ENCODE data around the gene DDO. TPM values are rescaled to one million over a fixed set of nuclear protein-coding genes. Genes with fewer than 3 reads are reported as not detected.

The DDO gene
- total RNA-seq, 4 donors from 2014 or later = 0.59 to 2.1 (median 1.4) TPM

DNA sequence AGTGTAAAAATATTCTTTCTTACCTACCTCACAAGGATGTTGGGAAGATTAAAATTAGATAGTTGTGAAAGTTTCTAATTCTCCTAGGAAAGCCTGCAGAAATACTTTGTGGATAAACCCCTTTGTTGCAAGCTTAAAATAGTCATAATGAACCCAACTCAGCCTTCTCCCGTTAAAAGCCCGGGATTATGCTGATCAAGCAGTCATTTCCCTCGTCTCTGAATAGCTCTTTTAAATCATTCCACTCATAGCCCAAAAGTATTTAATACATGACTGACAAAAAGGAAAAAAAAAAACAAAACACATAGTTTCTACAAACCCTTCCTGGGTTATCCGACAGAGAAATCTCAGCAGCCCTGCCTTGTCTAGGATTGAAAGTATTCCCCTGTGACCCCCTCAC lies 46.3 kb downstream of the DDO start:
- no peaks in the 10 kb centered on the region for H3K27me3 ChIP-seq
- no peaks in the 10 kb centered on the region for H3K4me1 ChIP-seq
- H3K27ac ChIP-seq = no peak overlapping the region
- no peaks in the 10 kb centered on the region for H3K36me3 ChIP-seq
- WGBS, 2 donors = 10 to 18% methylated on average over 4 of the region's 4 CpGs
- H3K9me3 ChIP-seq = no peaks in the 10 kb centered on the region
- no peak for TF ChIP-seq POLR2A (IDR thresholded peaks at IDR 0.05)
- TF ChIP-seq EP300 (IDR thresholded peaks at IDR 0.05) = no peak
- TF ChIP-seq, protein P1, sequence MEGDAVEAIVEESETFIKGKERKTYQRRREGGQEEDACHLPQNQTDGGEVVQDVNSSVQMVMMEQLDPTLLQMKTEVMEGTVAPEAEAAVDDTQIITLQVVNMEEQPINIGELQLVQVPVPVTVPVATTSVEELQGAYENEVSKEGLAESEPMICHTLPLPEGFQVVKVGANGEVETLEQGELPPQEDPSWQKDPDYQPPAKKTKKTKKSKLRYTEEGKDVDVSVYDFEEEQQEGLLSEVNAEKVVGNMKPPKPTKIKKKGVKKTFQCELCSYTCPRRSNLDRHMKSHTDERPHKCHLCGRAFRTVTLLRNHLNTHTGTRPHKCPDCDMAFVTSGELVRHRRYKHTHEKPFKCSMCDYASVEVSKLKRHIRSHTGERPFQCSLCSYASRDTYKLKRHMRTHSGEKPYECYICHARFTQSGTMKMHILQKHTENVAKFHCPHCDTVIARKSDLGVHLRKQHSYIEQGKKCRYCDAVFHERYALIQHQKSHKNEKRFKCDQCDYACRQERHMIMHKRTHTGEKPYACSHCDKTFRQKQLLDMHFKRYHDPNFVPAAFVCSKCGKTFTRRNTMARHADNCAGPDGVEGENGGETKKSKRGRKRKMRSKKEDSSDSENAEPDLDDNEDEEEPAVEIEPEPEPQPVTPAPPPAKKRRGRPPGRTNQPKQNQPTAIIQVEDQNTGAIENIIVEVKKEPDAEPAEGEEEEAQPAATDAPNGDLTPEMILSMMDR (IDR thresholded peaks at IDR 0.05) = no peak
- no peak for DNase-seq (ENCODE audit: low spot score in 2 of 2)
- no peak overlapping the region for H3K4me3 ChIP-seq

DNA sequence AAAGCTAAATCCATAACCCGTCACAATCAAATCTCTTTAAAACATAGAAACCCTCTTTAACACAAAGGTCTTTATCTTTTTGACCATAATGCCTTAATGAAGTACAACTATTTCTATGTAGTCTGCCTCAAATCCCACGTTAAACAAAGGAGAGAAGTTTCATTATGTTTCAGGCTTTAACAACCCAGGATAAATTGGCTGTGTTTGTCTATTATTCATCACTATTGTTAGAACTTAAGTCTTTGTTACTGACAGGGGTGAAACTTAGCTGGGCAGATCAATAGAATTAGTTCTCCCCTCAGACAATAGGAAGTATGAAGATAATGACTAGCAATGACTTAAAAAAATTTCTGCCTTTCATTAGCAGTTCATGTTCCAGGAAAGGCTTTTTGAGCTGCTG lies 47.1 kb downstream of the DDO start:
- Histone ChIP-seq H3K36me3 (no peaks in the 10 kb centered on the region), H3K4me1 (no peaks in the 10 kb centered on the region), H3K4me3 (no peak overlapping the region), H3K27me3 (no peaks in the 10 kb centered on the region), H3K9me3 (no peaks in the 10 kb centered on the region), H3K27ac (no peak overlapping the region)
- no peak for DNase-seq (ENCODE audit: low spot score in 2 of 2)
- WGBS, 2 donors = 55 to 66% methylated on average over 2 of the region's 2 CpGs
- TF ChIP-seq, protein P1 (IDR thresholded peaks at IDR 0.05) = no peak
- TF ChIP-seq EP300 (IDR thresholded peaks at IDR 0.05) = no peak
- no peak for TF ChIP-seq POLR2A (IDR thresholded peaks at IDR 0.05)

DNA sequence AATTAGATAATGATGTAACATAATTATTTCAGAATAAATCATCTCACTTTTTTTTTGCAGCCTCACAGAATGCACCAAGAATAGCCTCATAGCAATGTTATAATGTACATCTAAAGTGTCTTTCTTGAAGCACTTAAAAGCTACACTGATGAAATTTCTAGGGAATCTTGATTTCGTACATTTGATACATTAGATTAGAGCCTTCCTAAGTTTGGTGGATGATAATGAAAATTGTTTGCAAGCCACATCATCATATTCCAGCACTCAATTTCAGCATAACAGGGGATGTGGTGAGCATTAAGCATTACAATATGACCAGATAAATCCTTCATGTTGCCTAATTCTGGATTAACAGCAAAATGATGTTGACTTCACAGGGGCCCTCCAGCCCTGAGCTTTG lies 47.5 kb downstream of the DDO start:
- Histone ChIP-seq H3K4me1 (no peaks in the 10 kb centered on the region), H3K27ac (no peak overlapping the region), H3K36me3 (no peaks in the 10 kb centered on the region), H3K4me3 (no peak overlapping the region), H3K9me3 (no peaks in the 10 kb centered on the region), H3K27me3 (no peaks in the 10 kb centered on the region)
- WGBS, 2 donors = 95 to 100% methylated on average over 1 of the region's 1 CpG
- no peak for TF ChIP-seq POLR2A (IDR thresholded peaks at IDR 0.05)
- TF ChIP-seq, protein P1 (IDR thresholded peaks at IDR 0.05) = no peak
- no peak for TF ChIP-seq EP300 (IDR thresholded peaks at IDR 0.05)
- DNase-seq (ENCODE audit: low spot score in 2 of 2) = no peak

DNA sequence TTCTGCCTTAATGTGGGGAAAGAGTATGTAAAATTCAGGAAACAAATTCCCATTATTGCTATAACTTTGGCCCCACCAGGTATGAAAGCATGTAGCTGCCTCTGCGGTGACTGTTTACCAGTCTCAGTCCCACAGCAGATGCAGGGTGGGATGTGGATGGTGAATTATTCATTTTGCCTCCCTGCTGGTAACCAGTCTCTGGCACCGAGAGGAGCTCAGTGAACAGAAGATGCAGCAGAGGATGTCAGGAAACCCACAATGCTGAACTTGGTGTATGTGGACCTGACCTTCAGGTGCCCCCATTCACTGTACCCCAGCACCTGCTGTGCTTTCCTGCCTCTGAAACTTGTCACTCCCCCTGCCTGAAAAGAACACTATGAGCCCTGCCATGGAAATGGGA lies 48.4 kb downstream of the DDO start:
- no peaks in the 10 kb centered on the region for H3K27me3 ChIP-seq
- TF ChIP-seq EP300 (IDR thresholded peaks at IDR 0.05) = no peak
- TF ChIP-seq, protein P1 (IDR thresholded peaks at IDR 0.05) = no peak
- TF ChIP-seq POLR2A (IDR thresholded peaks at IDR 0.05) = no peak
- H3K27ac ChIP-seq = no peak overlapping the region
- no peaks in the 10 kb centered on the region for H3K36me3 ChIP-seq
- H3K4me3 ChIP-seq = no peak overlapping the region
- H3K9me3 ChIP-seq = peaks cover 0 to 6% (median 0%) of the 10 kb centered on the region in 4 donors
- DNase-seq (ENCODE audit: low spot score in 2 of 2) = no peak
- no peaks in the 10 kb centered on the region for H3K4me1 ChIP-seq
- WGBS, 2 donors = 90 to 95% methylated on average over 2 of the region's 2 CpGs

DNA sequence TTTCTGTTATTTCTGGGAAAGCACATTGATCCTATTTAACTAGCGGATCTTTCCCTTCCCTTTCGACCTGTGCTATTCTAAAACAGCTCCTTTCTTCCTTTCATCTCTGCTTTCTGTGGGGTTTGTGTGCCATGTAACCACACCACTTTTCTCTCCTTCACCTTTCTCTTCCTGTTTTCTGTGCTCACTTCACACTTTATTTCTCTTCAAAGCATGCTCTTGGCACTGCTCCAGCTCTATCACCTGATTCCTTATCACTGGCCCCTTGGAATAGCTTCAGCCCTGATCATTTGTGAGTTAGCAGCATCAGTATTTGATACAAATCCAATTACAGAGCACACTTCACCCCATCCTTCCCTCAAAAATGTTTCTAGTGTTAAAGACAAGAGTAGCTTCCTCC lies 49.1 kb downstream of the DDO start:
- Histone ChIP-seq H3K4me3 (no peak overlapping the region), H3K4me1 (no peaks in the 10 kb centered on the region), H3K36me3 (no peaks in the 10 kb centered on the region), H3K9me3 (peaks cover 0 to 6% (median 0%) of the 10 kb centered on the region in 4 donors), H3K27ac (no peak overlapping the region), H3K27me3 (no peaks in the 10 kb centered on the region)
- no peak for DNase-seq (ENCODE audit: low spot score in 2 of 2)
- 75 to 93% methylated on average over 2 of the region's 2 CpGs for WGBS, 2 donors
- TF ChIP-seq, protein P1 (IDR thresholded peaks at IDR 0.05) = no peak
- TF ChIP-seq EP300 (IDR thresholded peaks at IDR 0.05) (no peak), POLR2A (IDR thresholded peaks at IDR 0.05) (no peak)

Data from tibial nerve (tissue), 4 donors.